Skin of body (tissue), 2 donors: Measurements from ENCODE around the gene OR4D11. TPM values are rescaled to one million over a fixed set of nuclear protein-coding genes. Genes with fewer than 3 reads are reported as not detected.
"Not testable (repeated sequence)": the region's sequence is repeated elsewhere in the genome, so short reads cannot be mapped to it uniquely, and the experiment has no call there.

Experiments used
- DNase-seq: peaks from one replicate; lab custom pipeline; 2025; lab: John Stamatoyannopoulos, UW
- total RNA-seq: library from RNA; depleted of rRNA; stranded (reverse); fragments of >200 nt; gene quantifications from one replicate; pipeline ENCODE4 v1.2.3, GENCODE V29; 2014

OR4D11 gene
- not detected for total RNA-seq

- no peak for DNase-seq
These were observed at the start of gene OR4D11 for GRCh38 chr11:59503276-59503675. Gene OR4D11, plus strand, starts transcription at chr11:59503576. Its CDS starts 0 bp downstream, at chr11:59503576.

- no peak for DNase-seq
These were observed 46.7 kb upstream of the OR4D11 start, which contains the start of gene OR4D6 for GRCh38 chr11:59456661-59457060. Gene OR4D6, plus strand, starts transcription at chr11:59456961. Its CDS starts 0 bp downstream, at chr11:59456961.

- DNase-seq, result peak; percentile 7
These were observed 43.5 kb upstream of the OR4D11 start for GRCh38 chr11:59459916-59460315.

- DNase-seq, result peak; percentile 85
These were observed 40.2 kb upstream of the OR4D11 start for GRCh38 chr11:59463190-59463641.

GRCh38 chr11:59473015-59473414 lies 30.4 kb upstream of the OR4D11 start, which contains the start of gene OR4D10:
Gene OR4D10, plus strand, starts transcription at chr11:59473315. Its CDS starts 4,115 bp downstream, at chr11:59477430.
- DNase-seq, result no peak

- no peak for DNase-seq
These were observed 28.2 kb upstream of the OR4D11 start for GRCh38 chr11:59475176-59475575.

- no peak for DNase-seq
These were observed 23.5 kb upstream of the OR4D11 start for GRCh38 chr11:59479906-59480305.

- DNase-seq, result no peak
These were observed 23.0 kb upstream of the OR4D11 start for GRCh38 chr11:59480359-59480758.

- no peak for DNase-seq
These were observed 1.4 kb upstream of the OR4D11 start for GRCh38 chr11:59501931-59502330.

GRCh38 chr11:59510941-59511589 lies 7.7 kb downstream of the OR4D11 start, which contains the start of gene OR4D9:
Gene OR4D9, plus strand, starts transcription at chr11:59511539. Its CDS starts 3,374 bp downstream, at chr11:59514913.
- no peak for DNase-seq

- DNase-seq, result no peak
These were observed 8.3 kb downstream of the OR4D11 start for GRCh38 chr11:59511675-59512074.

GRCh38 chr11:59520139-59520538 lies 16.8 kb downstream of the OR4D11 start:
- DNase-seq, result not testable (repeated sequence)

- no peak for DNase-seq
These were observed 17.4 kb downstream of the OR4D11 start for GRCh38 chr11:59520741-59521140.

GRCh38 chr11:59523541-59523940 lies 20.2 kb downstream of the OR4D11 start:
- no peak for DNase-seq

- DNase-seq, result no peak
These were observed 25.3 kb downstream of the OR4D11 start for GRCh38 chr11:59528711-59529110.

GRCh38 chr11:59532620-59533019 lies 29.2 kb downstream of the OR4D11 start:
- no peak for DNase-seq

- no peak for DNase-seq
These were observed 31.3 kb downstream of the OR4D11 start for GRCh38 chr11:59534676-59535075.

- no peak for DNase-seq
These were observed 38.9 kb downstream of the OR4D11 start for GRCh38 chr11:59542142-59542810.

GRCh38 chr11:59543713-59544112 lies 40.3 kb downstream of the OR4D11 start:
- not testable (repeated sequence) for DNase-seq

GRCh38 chr11:59544869-59545178 lies 41.4 kb downstream of the OR4D11 start:
- DNase-seq, result no peak

GRCh38 chr11:59545179-59546020 lies 42.0 kb downstream of the OR4D11 start:
- no peak for DNase-seq
